HS-27A (cell line): ENCODE measurements around the gene C12orf42.
"Not testable (repeated sequence)": the region's sequence is repeated elsewhere in the genome, so short reads cannot be mapped to it uniquely, and the experiment has no call there.

Source experiments
- DNase-seq: peaks from one replicate; pipeline ENCODE4 v3.0.0-alpha.2; 2012; ENCODE audit warnings: low read depth, missing footprints

The C12orf42 gene

DNA sequence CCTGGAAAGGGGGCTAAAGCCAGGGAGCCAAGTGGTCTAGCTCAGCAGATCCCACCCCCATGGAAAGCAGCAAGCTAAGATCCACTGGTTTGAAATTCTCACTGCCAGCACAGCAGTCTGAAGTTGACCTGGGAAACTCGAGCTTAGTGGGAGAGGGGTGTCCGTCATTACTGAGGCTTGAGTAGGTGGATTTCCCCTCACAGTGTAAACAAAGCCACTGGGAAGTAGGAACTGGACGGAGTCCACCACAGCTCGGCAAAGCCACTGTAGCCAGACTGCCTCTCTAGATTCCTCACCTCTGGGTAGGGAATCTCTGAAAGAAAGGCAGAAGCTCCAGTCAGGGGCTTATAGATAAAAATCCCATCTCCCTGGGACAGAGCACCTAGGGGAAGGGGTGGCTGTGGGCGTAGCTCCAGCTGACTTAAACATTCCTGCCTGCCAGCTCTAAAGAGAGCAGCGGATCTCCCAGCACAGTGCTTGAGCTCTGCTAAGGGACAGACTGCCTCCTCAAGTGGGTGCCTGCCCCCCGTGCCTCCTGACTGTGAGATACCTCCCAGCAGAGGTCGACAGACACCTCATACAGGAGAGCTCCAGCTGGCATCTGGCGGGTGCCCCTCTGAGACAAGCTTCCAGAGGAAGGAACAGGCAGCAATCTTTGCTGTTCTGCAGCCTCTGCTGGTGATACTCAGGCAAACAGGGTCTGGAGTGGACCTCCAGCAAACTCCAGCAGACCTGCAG is 70.8 kb downstream of the C12orf42 start:
- not testable (repeated sequence) for DNase-seq

DNA sequence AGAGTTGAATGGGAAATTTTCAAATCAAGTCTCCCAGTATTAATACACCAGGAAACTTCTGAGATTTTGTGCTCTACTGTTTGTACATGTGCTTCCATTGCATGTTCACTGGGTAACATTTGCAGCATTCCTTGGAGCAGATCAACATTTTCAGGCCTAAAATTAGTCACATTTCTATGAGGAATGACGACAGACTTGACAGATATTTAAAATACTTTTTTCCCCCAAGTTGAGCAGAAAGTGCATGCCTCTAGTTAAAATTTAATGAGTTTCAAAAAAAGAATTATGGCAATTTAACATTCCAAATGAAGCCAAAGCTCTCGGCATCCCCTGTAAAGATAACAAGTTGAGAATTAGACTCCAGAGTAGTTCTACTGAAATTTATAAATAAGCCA is 72.3 kb downstream of the C12orf42 start:
- DNase-seq = no peak

DNA sequence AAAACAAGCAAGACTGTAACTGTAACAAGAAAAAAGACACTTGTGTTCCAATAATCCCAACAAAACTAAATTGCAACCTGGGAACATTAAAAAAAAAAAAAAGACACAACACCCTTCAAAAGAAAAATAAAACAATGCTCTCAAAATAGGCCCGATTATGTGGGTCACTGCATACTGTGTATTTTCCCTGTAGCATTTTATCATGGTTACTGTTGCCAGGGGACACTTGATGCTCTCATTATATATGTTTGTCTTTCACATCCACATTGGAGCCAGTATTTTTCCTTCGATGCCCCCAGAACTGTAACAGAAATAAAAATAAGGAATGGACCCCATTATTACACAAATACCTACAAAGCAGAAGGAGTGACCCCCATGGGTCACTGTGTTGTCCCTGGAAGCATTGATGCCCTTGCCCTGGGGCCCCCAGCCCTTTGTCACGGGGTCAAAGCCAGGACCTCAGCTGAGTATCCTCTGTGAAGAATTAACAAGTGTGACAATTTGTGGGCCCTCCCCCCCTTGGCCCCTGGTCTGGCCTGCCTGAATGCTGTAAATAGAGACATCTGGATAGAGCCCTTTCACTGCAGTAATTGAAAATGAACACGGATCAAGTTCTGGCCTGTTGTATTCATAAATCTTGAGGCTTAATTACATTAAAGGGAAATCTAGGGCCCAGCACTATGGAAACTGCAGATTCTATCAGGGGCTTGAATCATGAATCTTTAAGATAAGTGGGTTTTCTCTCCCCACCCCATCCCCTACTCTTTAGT is 72.8 kb downstream of the C12orf42 start:
- DNase-seq = no peak

DNA sequence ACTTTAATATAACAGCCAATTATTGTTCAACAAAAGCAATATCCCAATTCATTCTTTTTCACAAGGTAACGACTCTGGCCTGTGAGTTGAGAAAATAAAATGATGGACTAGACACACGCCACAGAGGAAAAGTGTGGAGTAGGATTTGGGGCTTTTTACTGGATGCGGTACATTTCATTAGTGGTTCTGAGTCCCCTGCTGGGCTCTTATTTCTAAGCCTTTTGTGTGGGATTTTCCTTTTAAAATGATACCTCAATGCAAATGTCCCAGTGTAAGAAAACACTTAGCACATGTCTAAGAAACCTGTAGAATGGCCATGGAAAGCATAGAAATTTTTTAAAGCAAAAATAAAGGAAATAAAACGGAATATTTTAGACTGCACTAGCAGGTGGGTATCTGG is 73.4 kb downstream of the C12orf42 start:
- DNase-seq = no peak

DNA sequence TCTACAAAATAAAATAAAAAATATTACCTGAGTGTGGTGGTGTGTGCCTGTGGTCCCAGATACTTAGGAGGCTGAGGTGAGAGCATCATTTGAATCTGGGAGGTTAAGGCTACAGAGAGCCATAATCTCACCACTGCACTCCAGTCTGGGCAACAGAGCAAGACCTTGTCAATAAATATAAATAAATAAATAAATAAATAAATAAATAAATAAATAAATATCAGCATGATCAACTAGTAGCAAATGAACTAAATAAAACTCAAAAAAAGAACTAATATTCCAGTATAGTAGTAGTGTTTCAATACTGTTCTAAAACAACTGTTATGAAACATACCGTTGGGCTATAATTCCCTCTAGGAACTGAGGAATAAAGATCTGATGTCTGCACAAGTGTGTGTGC is 74.4 kb downstream of the C12orf42 start:
- DNase-seq = no peak

GRCh38 chr12:103415681-103416080 is 80.1 kb downstream of the C12orf42 start:
- no peak for DNase-seq

DNA sequence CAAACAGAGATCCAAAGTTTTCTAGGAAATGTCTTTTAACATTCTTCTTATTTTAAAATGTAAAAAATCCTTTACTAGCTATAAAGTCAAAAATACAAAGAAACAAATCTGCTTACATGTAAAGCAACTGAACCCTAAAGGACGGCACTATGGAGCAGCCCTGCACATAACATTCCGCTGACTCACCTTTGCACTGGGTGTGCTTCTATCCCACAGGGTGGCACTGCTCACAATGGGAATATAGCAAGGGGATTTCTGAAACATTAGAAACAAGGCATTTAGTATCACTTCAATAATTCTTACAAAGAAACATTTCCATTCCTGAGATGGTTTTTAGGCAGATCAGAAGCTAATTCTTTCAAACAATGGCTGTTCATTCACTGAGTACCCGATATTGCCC is 94.3 kb downstream of the C12orf42 start:
- peak; percentile 14 for DNase-seq

GRCh38 chr12:103399986-103400385 is 95.8 kb downstream of the C12orf42 start:
- no peak for DNase-seq

DNA sequence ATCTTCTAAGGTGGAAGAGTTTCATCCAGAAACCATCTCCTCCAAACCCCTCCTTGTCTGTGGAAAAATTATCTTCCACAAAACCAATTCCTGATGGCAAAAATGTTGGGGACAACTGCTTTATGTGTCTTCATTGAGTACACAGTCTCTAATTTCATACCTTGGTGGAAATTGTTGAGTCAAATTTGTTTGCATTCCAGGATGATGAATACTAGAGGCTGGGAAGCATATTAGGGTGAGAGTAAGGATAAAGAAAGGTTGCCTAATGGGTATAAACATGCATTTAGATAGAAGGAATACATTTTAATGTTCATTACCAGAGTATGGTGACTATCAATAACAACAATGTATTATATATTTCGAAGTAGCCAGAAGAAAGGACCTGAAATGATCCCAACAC is 98.2 kb downstream of the C12orf42 start:
- DNase-seq = no peak

- no peak for DNase-seq
Observed at GRCh38 chr12:103392722-103393121, 103.0 kb downstream of the C12orf42 start.

GRCh38 chr12:103391103-103391502 is 104.7 kb downstream of the C12orf42 start:
- DNase-seq = no peak

- no peak for DNase-seq
Observed at GRCh38 chr12:103387385-103387784, 108.4 kb downstream of the C12orf42 start.

DNA sequence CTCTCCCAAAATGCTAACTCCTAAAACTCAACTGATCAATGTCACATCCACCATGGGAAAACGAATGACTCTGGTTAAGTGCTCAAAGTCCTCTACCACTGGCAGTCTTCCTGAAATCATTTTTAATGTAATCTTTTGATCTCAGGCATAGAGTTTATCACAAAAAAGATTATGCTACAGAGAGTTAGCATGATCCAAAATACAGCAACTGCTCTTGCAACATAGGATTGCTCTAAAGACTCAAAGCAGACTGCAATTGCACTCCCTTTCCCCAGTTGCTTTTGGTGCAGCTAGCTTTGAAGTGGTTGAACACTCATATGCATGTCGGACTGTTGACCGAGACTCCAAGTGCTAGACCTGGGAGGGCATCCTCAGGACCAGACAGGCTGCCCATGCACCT is 109.3 kb downstream of the C12orf42 start:
- no peak for DNase-seq

GRCh38 chr12:103382736-103383346 is 112.9 kb downstream of the C12orf42 start:
- DNase-seq = no peak

DNA sequence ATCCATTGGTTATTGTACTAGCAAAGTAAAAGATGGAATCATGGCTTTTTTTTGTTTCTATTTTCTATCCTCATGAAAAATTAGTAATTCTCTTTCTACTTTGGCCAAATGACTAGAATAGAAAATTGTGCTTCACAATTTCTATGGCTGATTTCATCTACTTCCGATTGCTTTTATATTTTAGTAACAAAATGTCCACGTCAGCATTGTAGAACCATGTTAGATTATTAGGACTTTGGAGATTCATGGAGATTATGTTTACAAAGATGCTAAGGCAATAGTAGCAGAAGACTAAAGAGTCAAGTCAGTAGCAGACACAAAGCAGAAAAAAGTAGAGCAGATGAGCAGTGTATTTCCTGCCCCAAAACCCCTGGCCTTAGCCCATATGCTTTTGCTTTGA is 113.6 kb downstream of the C12orf42 start:
- no peak for DNase-seq

DNA sequence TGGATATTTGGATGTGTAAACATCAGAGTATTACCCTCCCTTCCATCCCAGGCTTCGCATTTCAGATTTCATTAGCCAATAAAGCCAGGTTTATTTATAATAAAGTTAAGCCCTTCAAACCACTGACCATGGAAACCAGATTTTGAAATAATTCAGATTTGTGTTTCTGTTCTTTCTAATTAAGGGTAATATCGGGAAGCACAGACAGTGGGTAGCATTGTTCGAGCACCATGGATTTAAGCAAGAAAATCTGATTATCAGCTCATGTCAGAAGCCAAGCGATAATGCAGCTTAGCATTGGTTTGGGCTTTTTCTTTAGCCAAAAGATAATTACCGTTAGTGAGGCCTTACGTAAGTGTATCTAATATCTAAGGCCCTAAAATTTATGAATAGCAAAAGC is 116.1 kb downstream of the C12orf42 start:
- DNase-seq = no peak

DNA sequence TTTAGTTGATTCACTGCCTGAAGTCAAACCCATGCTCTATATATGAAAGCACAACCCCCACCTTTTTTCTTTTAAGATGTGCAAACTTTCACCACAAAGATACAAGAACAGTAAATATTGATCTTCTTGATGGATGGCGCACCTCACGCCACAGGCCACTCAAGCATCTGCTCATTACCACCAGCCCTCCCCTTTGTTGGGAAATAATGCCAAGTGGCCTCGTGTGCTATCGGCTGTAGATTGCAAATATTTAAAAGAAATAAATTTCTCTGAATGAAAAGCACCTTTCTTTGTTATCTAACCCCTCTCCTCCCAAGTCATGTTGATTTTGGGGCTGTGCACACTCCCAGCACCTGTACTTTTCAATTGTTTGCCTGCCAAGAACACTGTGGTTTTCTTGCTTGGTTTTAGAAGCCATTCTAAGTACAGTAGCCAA is 122.7 kb downstream of the C12orf42 start:
- no peak for DNase-seq

- DNase-seq = no peak
Observed at GRCh38 chr12:103369929-103370328, 125.8 kb downstream of the C12orf42 start.

GRCh38 chr12:103368167-103368566 is 127.6 kb downstream of the C12orf42 start:
- no peak for DNase-seq

DNA sequence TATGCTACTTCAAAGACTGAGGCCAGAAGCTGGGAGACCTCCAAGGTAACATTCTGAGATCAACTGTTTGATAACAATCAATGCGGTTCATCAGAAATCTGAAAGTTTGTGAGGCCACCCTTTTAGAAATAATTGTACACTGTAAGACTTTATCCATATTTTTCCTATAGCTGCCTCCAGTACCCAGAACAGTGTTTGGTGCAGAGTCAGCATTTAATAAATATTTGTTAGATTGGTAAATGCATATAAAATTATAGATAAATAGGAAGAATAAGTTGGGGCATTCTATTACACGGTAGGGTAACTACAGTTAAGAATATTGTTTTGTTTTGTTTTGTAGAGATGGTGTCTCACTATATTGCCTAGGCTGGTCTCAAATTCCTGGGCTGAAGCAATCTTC is 141.4 kb downstream of the C12orf42 start:
- DNase-seq = no peak

DNA sequence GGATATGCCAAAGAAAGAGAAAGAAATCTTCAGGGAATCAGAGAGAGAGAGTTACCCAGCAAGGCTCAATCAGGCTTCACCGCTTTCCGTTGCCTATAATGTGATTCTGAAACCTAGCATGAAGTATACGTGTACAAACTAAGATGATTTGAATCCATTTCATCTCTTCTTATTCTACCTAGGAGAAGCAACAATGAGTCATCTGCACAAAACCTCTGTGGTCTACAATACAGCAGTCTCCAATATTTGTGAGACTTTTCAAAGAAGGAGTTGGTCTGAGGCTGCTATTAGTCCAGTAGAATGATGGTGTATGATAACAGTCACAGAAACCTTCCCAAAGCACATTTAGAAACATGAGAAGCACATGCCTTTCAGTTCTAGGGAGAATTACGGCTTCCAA is 141.9 kb downstream of the C12orf42 start:
- DNase-seq = no peak

GRCh38 chr12:103350116-103350515 is 145.7 kb downstream of the C12orf42 start:
- no peak for DNase-seq

GRCh38 chr12:103348935-103349334 is 146.8 kb downstream of the C12orf42 start:
- no peak for DNase-seq
